Gastrocnemius medialis (tissue), 4 donors: ENCODE results near the gene CCL18. TPM values are rescaled to one million over a fixed set of nuclear protein-coding genes. Genes with fewer than 3 reads are reported as not detected.
"Not testable (repeated sequence)": the region's sequence is repeated elsewhere in the genome, so short reads cannot be mapped to it uniquely, and the experiment has no call there.

Source experiments
- ATAC-seq, 2 donors: fragments of 150-250 bp; one replicate each; pipeline ENCODE4 v1.9.1; 2016
- DNase-seq, 2 donors: peaks; one replicate each; pipeline ENCODE4 v3.0.0-alpha.2; 2019
- H3K27ac ChIP-seq, 4 donors: fragments of 200-600 bp; sonication (generic); 1 replicate in 1 of 4; 2 replicates in 3 of 4; pipeline ENCODE4 v1.5.1; 2016 to 2018; ENCODE audit warnings: mild to moderate bottlenecking in 2 of 4, moderate library complexity in 1 of 4
- H3K27me3 ChIP-seq, 3 donors: fragments of 200-600 bp; sonication (generic) in 2 of 3; 1 replicate in 1 of 3; 2 replicates in 2 of 3; pipeline versions ENCODE4 v1.5.1 to v1.6.0; 2016 to 2019; ENCODE audit warnings: mild to moderate bottlenecking in 1 of 3, moderate library complexity in 1 of 3
- H3K36me3 ChIP-seq, 2 donors: fragments of 200-600 bp; sonication (generic) in 1 of 2; one replicate each; pipeline ENCODE4 v1.5.1; 2017 to 2018
- H3K4me1 ChIP-seq, 2 donors: fragments of 200-600 bp; sonication (generic) in 1 of 2; one replicate each; pipeline ENCODE4 v1.5.1; 2016 to 2017; ENCODE audit warnings: mild to moderate bottlenecking in 2 of 2
- H3K4me3 ChIP-seq, 4 donors: fragments of 200-600 bp; sonication (generic) in 3 of 4; 1 replicate in 1 of 4; 2 replicates in 3 of 4; pipeline ENCODE4 v1.5.1; 2016 to 2019; ENCODE audit warnings: mild to moderate bottlenecking in 2 of 4
- H3K9me3 ChIP-seq, 3 donors: fragments of 200-600 bp; sonication (generic) in 2 of 3; 1 replicate in 1 of 3; 2 replicates in 2 of 3; pipeline ENCODE4 v1.5.1; 2016 to 2019
- CTCF ChIP-seq, 5 experiments: fragments of 450-650 bp in 3 of 5; fragments of 200-600 bp in 2 of 5; sonication (generic) in 2 of 5; IDR thresholded peaks in 4 of 5; conservative IDR thresholded peaks in 1 of 5; 1 replicate in 4 of 5; 2 replicates in 1 of 5; pipeline ENCODE4 v1.5.1; 2016 to 2019; ENCODE audit warnings: antibody characterized with exemption in 5 of 5, mild to moderate bottlenecking in 3 of 5, moderate library complexity in 3 of 5
- POLR2A ChIP-seq, 2 donors: fragments of 450-650 bp; IDR thresholded peaks; one replicate each; pipeline ENCODE4 v1.6.1; 2017; ENCODE audit warnings: antibody characterized with exemption in 2 of 2, mild to moderate bottlenecking in 2 of 2, moderate library complexity in 2 of 2
- in situ Hi-C, 4 donors: fragments of 200-750 bp; cut with MboI; loops; one replicate each; pipeline versions ENCODE4 v1.15.0 to v1.8.0; 2017; ENCODE audit warnings: low sequenced_read_pairs in 4 of 4
- intact Hi-C: fragments of 100-400 bp; cut with DNase I; formaldehyde crosslinking; loops from one replicate; pipeline ENCODE4 v1.15.1; 2023; ENCODE audit warnings: low total_unique reads
- total RNA-seq, 4 donors: library from RNA; depleted of rRNA; stranded (reverse); fragments of >200 nt; gene quantifications; one replicate each; pipeline versions ENCODE4 v1.1.0 to v1.2.3, GENCODE V29; 2016

Gene CCL18
- total RNA-seq, 4 donors from 2014 or later: 0.71 to 4.1 TPM; not detected in 2

- Histone ChIP-seq H3K4me1 (no peaks in the 10 kb centered on the region), H3K36me3 (no peaks in the 10 kb centered on the region), H3K27me3 (peaks cover 0 to 4% (median 0%) of the 10 kb centered on the region in 3 donors), H3K27ac (no peak overlapping the region), H3K9me3 (no peaks in the 10 kb centered on the region), H3K4me3 (no peak overlapping the region)
- in situ Hi-C loops (no loop called here), intact Hi-C loops (no loop called here)
- DNase-seq: no peak
- ATAC-seq: no peak
- TF ChIP-seq CTCF (IDR thresholded peaks at IDR 0.05 in 4 of 5, conservative IDR thresholded peaks at IDR 0.05 in 1 of 5): no peak
Measured at GRCh38 chr17:36094232-36094631, 30.2 kb downstream of the CCL18 start.

GRCh38 chr17:36094746-36095145 is 30.7 kb downstream of the CCL18 start:
- Histone ChIP-seq H3K27ac (no peak overlapping the region), H3K36me3 (no peaks in the 10 kb centered on the region), H3K4me1 (no peaks in the 10 kb centered on the region), H3K4me3 (no peak overlapping the region), H3K27me3 (peaks cover 0 to 2% (median 0%) of the 10 kb centered on the region in 3 donors), H3K9me3 (no peaks in the 10 kb centered on the region)
- TF ChIP-seq POLR2A (IDR thresholded peaks at IDR 0.05) (no peak), CTCF (IDR thresholded peaks at IDR 0.05 in 4 of 5, conservative IDR thresholded peaks at IDR 0.05 in 1 of 5) (no peak)
- DNase-seq: no peak
- intact Hi-C loops (no loop called here), in situ Hi-C loops (no loop called here)
- no peak for ATAC-seq

DNA sequence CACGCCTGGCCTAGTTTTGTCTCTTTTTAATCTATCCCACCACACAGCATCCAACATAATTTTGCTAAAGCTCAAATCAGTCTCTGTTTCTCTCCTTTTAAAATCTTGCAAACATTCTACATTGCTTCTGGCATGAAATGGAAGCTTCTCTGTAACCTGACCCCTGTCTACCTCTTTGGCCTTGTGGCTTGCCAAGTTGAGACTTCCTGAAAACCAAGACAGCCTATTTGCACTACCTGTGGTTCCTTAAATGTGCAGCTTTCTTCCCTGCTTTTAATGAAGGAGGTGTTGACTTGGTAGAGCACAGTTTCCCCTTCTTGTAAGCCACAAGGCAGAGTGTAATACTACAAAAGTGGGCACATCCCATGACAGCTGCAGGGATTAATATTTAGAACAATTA is 31.9 kb downstream of the CCL18 start:
- no peaks in the 10 kb centered on the region for H3K36me3 ChIP-seq
- intact Hi-C loops (no loop called here), in situ Hi-C loops (no loop called here)
- H3K4me1 ChIP-seq: no peaks in the 10 kb centered on the region
- no peak overlapping the region for H3K27ac ChIP-seq
- TF ChIP-seq POLR2A (IDR thresholded peaks at IDR 0.05): no peak
- no peak for TF ChIP-seq CTCF (IDR thresholded peaks at IDR 0.05 in 4 of 5, conservative IDR thresholded peaks at IDR 0.05 in 1 of 5)
- ATAC-seq: no peak
- no peak for DNase-seq
- H3K4me3 ChIP-seq: no peak overlapping the region
- H3K9me3 ChIP-seq: no peaks in the 10 kb centered on the region
- no peaks in the 10 kb centered on the region for H3K27me3 ChIP-seq

GRCh38 chr17:36099004-36099403 is 34.9 kb downstream of the CCL18 start:
- ATAC-seq, in situ Hi-C loops, DNase-seq, H3K4me1 ChIP-seq, H3K27ac ChIP-seq, H3K9me3 ChIP-seq, H3K36me3 ChIP-seq, H3K27me3 ChIP-seq, intact Hi-C loops, H3K4me3 ChIP-seq: not testable (repeated sequence)

- H3K4me1 ChIP-seq, DNase-seq, H3K27me3 ChIP-seq, H3K36me3 ChIP-seq, H3K9me3 ChIP-seq, intact Hi-C loops, H3K4me3 ChIP-seq, ATAC-seq, in situ Hi-C loops, H3K27ac ChIP-seq: not testable (repeated sequence)
Measured at GRCh38 chr17:36103401-36103975, 39.4 kb downstream of the CCL18 start, which contains the start of gene CCL4. Gene CCL4 (plus strand): TSS chr17:36103827. CDS start chr17:36103906, 79 bp downstream.

DNA sequence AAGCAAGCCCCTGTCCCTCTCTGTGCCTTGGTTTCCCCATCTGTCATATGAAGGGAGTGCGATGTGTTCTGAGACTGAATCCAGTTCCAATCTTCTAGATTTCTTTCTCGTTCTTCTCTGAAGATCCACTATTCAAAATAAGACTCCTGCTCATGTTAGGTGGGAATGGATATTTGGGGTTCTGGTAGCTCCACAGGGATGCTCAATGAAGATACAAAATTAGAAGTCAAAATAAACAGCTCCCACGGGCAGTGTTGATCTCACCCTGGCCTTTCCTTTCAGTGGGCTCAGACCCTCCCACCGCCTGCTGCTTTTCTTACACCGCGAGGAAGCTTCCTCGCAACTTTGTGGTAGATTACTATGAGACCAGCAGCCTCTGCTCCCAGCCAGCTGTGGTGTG is 40.2 kb downstream of the CCL18 start:
- in situ Hi-C loops, H3K4me3 ChIP-seq, intact Hi-C loops: not testable (repeated sequence)

More for the DNA sequence above, 40.2 kb downstream of the CCL18 start:
- H3K36me3 ChIP-seq, ATAC-seq, H3K27ac ChIP-seq, H3K9me3 ChIP-seq, H3K4me1 ChIP-seq, H3K27me3 ChIP-seq, DNase-seq: not testable (repeated sequence)
